ENCODE measurements around the gene PLEKHA7. TPM values are rescaled to one million over a fixed set of nuclear protein-coding genes. Genes with fewer than 3 reads are reported as not detected.

The PLEKHA7 gene
- total RNA-seq, 1 experiment from 2014 or later, result 7.2 TPM

DNA sequence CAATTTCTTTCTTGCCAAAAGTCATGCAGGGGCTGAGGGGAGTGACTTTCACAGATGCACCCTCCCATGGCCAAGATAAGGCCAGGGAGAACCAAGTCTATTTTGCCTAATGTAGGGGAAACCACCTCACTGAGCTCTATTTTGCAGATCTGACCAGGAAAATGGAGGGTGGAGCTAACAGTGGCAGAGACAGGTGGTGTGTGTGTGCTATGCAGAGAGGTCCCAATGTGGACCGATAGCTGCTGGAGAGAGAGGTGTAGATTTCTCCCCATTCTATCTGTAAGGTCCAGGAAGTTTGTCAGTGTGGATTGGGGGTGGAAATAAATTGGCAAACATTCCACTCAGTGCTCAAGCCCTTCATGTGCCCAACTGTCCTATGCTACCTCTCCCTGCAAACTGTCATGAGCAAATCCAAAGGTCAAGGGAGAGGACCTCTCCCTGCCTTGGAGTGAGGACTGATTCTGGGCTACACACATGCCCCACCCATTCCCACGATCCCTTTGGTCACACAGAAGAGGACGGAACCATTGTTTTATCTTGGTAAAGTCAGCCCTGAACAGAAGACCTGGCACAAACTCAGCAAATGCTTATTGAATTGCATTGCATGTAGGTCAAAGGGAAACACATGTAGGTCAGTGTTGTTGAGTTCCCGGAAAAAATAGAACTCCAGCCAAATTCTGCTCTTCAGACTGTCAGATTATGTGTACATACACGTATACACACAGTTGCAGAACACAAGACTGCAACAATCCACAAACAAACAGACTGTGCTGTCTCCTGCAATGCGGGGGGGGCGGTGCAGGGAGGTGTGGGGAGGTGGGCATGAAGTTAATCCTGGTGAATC is 209.9 kb downstream of the PLEKHA7 start:
- no peaks in the 10 kb centered on the region for H4K20me1 ChIP-seq (ENCODE audit: insufficient read depth)

More for the DNA sequence above, 209.9 kb downstream of the PLEKHA7 start:
- Histone ChIP-seq H3K9me3 (ENCODE audit: control insufficient read depth in 1 of 2, insufficient read depth in 1 of 2, low read depth in 1 of 2, low read length in 2 of 2) (no peaks in the 10 kb centered on the region), H3K27ac (ENCODE audit: low read depth, low read length) (no peak overlapping the region), H3K79me2 (ENCODE audit: insufficient read depth, low read length) (no peaks in the 10 kb centered on the region), H3K9ac (ENCODE audit: low read length) (no peak overlapping the region), H3K4me3 (replicated peaks in 1 of 2; ENCODE audit: low read depth in 1 of 2, low read length in 2 of 2) (no peak overlapping the region), H3K4me1 (ENCODE audit: control insufficient read depth in 1 of 2, insufficient read depth in 2 of 2, low read length in 2 of 2) (no peaks in the 10 kb centered on the region), H3K4me2 (ENCODE audit: low read length) (no peak overlapping the region), H3K27me3 (ENCODE audit: insufficient read depth, low read length) (no peaks in the 10 kb centered on the region), H3K36me3 (ENCODE audit: control insufficient read depth in 1 of 2, insufficient read depth in 2 of 2, low read length in 2 of 2) (no peaks in the 10 kb centered on the region), H3K9me2 (ENCODE audit: insufficient read depth) (no peaks in the 10 kb centered on the region; the same call in 1 of the 2 replicates), H2AFZ (ENCODE audit: low read depth, low read length, poor library complexity, severe bottlenecking) (no peak overlapping the region)
- ChIA-PET POLR2A (no interaction called here), RAD21 (ENCODE audit: low non-redundant PET in 1 of 2, low total read pairs in 2 of 2, uncharacterized antibody in 2 of 2, unreplicated experiment in 2 of 2) (no interaction called here), CTCF (no interaction called here)
- DNase-seq (ENCODE audit: low read depth, low spot score), result no peak
- TF ChIP-seq SP1 (IDR thresholded peaks at IDR 0.05; ENCODE audit: low read depth) (no peak), EZH2 (IDR thresholded peaks at IDR 0.05) (no peak), CEBPB (IDR thresholded peaks at IDR 0.05; ENCODE audit: low read depth) (no peak), FOSL1 (IDR thresholded peaks at IDR 0.05; ENCODE audit: low read depth) (no peak), ATF3 (IDR thresholded peaks at IDR 0.05) (no peak), SIN3A (IDR thresholded peaks at IDR 0.05; ENCODE audit: low read depth) (no peak), YY1 (IDR thresholded peaks at IDR 0.05; ENCODE audit: extremely low read depth, insufficient replicate concordance, low read depth, low read length) (no peak), POLR2AphosphoS5 (IDR thresholded peaks at IDR 0.05; ENCODE audit: low read depth, low read length) (no peak), POLR2A (IDR thresholded peaks at IDR 0.05; ENCODE audit: borderline replicate concordance, extremely low read depth, insufficient read depth, insufficient read length) (no peak), REST (IDR thresholded peaks at IDR 0.05; ENCODE audit: low read depth) (no peak), EZH2phosphoT487 (IDR thresholded peaks at IDR 0.05; ENCODE audit: borderline replicate concordance) (no peak), ZBTB33 (IDR thresholded peaks at IDR 0.05; ENCODE audit: extremely low read depth, insufficient replicate concordance, low read length) (no peak), EGR1 (IDR thresholded peaks at IDR 0.05; ENCODE audit: low read depth) (no peak), JUND (IDR thresholded peaks at IDR 0.05) (no peak), SRF (IDR thresholded peaks at IDR 0.05; ENCODE audit: low read depth) (no peak)
- TF ChIP-seq, protein P1, sequence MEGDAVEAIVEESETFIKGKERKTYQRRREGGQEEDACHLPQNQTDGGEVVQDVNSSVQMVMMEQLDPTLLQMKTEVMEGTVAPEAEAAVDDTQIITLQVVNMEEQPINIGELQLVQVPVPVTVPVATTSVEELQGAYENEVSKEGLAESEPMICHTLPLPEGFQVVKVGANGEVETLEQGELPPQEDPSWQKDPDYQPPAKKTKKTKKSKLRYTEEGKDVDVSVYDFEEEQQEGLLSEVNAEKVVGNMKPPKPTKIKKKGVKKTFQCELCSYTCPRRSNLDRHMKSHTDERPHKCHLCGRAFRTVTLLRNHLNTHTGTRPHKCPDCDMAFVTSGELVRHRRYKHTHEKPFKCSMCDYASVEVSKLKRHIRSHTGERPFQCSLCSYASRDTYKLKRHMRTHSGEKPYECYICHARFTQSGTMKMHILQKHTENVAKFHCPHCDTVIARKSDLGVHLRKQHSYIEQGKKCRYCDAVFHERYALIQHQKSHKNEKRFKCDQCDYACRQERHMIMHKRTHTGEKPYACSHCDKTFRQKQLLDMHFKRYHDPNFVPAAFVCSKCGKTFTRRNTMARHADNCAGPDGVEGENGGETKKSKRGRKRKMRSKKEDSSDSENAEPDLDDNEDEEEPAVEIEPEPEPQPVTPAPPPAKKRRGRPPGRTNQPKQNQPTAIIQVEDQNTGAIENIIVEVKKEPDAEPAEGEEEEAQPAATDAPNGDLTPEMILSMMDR (IDR thresholded peaks at IDR 0.05 in 2 of 3, conservative IDR thresholded peaks at IDR 0.05 in 1 of 3; ENCODE audit: borderline replicate concordance in 1 of 3, insufficient read depth in 1 of 3, low read depth in 2 of 3, low read length in 2 of 3), result no peak
- ATAC-seq, result no peak
- intact Hi-C loops (cut with micrococcal nuclease), result no loop called here
- BruUV-seq (replicated peaks), result no TSS peak
